Measurements from ENCODE around the gene CACNB1. TPM values are rescaled to one million over a fixed set of nuclear protein-coding genes. Genes with fewer than 3 reads are reported as not detected.

CACNB1 gene
- total and polyA plus RNA-seq, 10 of the 15 experiments (the other 5 are each of a cell fraction or from before 2014, with no cell fraction given), result 0.06 to 15.6 (median 6.3) TPM

DNA sequence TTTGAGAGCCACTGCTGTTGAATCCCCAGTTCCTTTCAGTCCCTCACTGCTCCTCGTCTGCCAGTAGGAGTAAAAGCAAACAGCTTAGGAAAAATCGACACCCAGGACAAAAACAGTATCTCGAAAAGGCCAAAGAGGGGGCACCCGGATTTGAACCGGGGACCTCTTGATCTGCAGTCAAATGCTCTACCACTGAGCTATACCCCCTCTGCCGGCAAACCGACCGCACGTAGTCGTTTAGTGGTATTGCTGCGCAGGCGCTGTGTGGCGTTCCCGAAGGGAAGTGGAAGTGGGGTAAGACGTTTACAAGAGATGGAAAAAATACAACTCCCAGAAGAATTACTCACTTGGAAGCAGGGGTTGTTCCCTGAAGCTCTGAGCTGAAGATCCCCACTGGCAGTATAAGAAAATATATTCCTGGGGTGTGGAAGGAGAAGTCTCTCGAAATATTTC, 43.8 kb downstream of the CACNB1 start (continued):
- TF ChIP-seq, protein P1, sequence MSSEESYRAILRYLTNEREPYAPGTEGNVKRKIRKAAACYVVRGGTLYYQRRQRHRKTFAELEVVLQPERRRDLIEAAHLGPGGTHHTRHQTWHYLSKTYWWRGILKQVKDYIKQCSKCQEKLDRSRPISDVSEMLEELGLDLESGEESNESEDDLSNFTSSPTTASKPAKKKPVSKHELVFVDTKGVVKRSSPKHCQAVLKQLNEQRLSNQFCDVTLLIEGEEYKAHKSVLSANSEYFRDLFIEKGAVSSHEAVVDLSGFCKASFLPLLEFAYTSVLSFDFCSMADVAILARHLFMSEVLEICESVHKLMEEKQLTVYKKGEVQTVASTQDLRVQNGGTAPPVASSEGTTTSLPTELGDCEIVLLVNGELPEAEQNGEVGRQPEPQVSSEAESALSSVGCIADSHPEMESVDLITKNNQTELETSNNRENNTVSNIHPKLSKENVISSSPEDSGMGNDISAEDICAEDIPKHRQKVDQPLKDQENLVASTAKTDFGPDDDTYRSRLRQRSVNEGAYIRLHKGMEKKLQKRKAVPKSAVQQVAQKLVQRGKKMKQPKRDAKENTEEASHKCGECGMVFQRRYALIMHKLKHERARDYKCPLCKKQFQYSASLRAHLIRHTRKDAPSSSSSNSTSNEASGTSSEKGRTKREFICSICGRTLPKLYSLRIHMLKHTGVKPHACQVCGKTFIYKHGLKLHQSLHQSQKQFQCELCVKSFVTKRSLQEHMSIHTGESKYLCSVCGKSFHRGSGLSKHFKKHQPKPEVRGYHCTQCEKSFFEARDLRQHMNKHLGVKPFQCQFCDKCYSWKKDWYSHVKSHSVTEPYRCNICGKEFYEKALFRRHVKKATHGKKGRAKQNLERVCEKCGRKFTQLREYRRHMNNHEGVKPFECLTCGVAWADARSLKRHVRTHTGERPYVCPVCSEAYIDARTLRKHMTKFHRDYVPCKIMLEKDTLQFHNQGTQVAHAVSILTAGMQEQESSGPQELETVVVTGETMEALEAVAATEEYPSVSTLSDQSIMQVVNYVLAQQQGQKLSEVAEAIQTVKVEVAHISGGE (CRISPR knock-in tag; IDR thresholded peaks at IDR 0.05), result no peak
- no peak for TF ChIP-seq SIX5 (IDR thresholded peaks at IDR 0.05; ENCODE audit: low read depth, low read length, severe bottlenecking)
- TF ChIP-seq YBX1 (IDR thresholded peaks at IDR 0.05), result no peak
- peak; percentile 89 for TF ChIP-seq ZSCAN29 (IDR thresholded peaks at IDR 0.05)
- no peak for TF ChIP-seq LARP7 (IDR thresholded peaks at IDR 0.05)
- TF ChIP-seq EED (IDR thresholded peaks at IDR 0.05; ENCODE audit: low read depth), result peak; percentile 48; the same call in 1 of the 2 replicates
- no peak for TF ChIP-seq TAF1 (IDR thresholded peaks at IDR 0.05; ENCODE audit: borderline replicate concordance, low read depth, low read length)
- no peak for TF ChIP-seq SP1 (IDR thresholded peaks at IDR 0.05; ENCODE audit: low read depth, low read length)
- TF ChIP-seq IKZF1 (conservative IDR thresholded peaks at IDR 0.05), result peak; percentile 50; the same call in 1 of the 2 replicates
- TF ChIP-seq, protein P2, sequence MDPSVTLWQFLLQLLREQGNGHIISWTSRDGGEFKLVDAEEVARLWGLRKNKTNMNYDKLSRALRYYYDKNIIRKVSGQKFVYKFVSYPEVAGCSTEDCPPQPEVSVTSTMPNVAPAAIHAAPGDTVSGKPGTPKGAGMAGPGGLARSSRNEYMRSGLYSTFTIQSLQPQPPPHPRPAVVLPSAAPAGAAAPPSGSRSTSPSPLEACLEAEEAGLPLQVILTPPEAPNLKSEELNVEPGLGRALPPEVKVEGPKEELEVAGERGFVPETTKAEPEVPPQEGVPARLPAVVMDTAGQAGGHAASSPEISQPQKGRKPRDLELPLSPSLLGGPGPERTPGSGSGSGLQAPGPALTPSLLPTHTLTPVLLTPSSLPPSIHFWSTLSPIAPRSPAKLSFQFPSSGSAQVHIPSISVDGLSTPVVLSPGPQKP (IDR thresholded peaks at IDR 0.05; ENCODE audit: low read depth, low read length), result no peak
- TF ChIP-seq BMI1 (IDR thresholded peaks at IDR 0.05; ENCODE audit: borderline replicate concordance), result no peak
- TF ChIP-seq, protein P3, sequence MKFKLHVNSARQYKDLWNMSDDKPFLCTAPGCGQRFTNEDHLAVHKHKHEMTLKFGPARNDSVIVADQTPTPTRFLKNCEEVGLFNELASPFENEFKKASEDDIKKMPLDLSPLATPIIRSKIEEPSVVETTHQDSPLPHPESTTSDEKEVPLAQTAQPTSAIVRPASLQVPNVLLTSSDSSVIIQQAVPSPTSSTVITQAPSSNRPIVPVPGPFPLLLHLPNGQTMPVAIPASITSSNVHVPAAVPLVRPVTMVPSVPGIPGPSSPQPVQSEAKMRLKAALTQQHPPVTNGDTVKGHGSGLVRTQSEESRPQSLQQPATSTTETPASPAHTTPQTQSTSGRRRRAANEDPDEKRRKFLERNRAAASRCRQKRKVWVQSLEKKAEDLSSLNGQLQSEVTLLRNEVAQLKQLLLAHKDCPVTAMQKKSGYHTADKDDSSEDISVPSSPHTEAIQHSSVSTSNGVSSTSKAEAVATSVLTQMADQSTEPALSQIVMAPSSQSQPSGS (IDR thresholded peaks at IDR 0.05; ENCODE audit: low read length), result no peak; the same call in 1 of the 2 replicates
- TF ChIP-seq CREB1 (IDR thresholded peaks at IDR 0.05; ENCODE audit: low read depth), result peak; percentile 61; the same call in 1 of the 2 replicates
- TF ChIP-seq, protein P4, sequence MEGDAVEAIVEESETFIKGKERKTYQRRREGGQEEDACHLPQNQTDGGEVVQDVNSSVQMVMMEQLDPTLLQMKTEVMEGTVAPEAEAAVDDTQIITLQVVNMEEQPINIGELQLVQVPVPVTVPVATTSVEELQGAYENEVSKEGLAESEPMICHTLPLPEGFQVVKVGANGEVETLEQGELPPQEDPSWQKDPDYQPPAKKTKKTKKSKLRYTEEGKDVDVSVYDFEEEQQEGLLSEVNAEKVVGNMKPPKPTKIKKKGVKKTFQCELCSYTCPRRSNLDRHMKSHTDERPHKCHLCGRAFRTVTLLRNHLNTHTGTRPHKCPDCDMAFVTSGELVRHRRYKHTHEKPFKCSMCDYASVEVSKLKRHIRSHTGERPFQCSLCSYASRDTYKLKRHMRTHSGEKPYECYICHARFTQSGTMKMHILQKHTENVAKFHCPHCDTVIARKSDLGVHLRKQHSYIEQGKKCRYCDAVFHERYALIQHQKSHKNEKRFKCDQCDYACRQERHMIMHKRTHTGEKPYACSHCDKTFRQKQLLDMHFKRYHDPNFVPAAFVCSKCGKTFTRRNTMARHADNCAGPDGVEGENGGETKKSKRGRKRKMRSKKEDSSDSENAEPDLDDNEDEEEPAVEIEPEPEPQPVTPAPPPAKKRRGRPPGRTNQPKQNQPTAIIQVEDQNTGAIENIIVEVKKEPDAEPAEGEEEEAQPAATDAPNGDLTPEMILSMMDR (IDR thresholded peaks at IDR 0.05 in 2 of 3, conservative IDR thresholded peaks at IDR 0.05 in 1 of 3; ENCODE audit: control insufficient read depth in 2 of 3, extremely low read depth in 1 of 3, insufficient read depth in 1 of 3, low read depth in 3 of 3, low read length in 3 of 3), result no peak
- TF ChIP-seq SRF (IDR thresholded peaks at IDR 0.05; ENCODE audit: low read depth in 2 of 2, low read length in 2 of 2), result no peak
- peak; percentile 74; the same call in 1 of the 2 replicates for TF ChIP-seq TCF7 (IDR thresholded peaks at IDR 0.05; ENCODE audit: borderline replicate concordance)
- TF ChIP-seq, protein P5, sequence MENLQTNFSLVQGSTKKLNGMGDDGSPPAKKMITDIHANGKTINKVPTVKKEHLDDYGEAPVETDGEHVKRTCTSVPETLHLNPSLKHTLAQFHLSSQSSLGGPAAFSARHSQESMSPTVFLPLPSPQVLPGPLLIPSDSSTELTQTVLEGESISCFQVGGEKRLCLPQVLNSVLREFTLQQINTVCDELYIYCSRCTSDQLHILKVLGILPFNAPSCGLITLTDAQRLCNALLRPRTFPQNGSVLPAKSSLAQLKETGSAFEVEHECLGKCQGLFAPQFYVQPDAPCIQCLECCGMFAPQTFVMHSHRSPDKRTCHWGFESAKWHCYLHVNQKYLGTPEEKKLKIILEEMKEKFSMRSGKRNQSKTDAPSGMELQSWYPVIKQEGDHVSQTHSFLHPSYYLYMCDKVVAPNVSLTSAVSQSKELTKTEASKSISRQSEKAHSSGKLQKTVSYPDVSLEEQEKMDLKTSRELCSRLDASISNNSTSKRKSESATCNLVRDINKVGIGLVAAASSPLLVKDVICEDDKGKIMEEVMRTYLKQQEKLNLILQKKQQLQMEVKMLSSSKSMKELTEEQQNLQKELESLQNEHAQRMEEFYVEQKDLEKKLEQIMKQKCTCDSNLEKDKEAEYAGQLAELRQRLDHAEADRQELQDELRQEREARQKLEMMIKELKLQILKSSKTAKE (IDR thresholded peaks at IDR 0.05; ENCODE audit: low read depth, poor library complexity, severe bottlenecking), result peak; percentile 43
- no peak for TF ChIP-seq PAX8 (IDR thresholded peaks at IDR 0.05)
- TF ChIP-seq CEBPB (IDR thresholded peaks at IDR 0.05; ENCODE audit: borderline replicate concordance in 1 of 2, low read depth in 2 of 2, low read length in 2 of 2), result no peak
- no peak for TF ChIP-seq STAT3 (IDR thresholded peaks at IDR 0.05; ENCODE audit: low read depth, low read length)
- TF ChIP-seq HCFC1 (IDR thresholded peaks at IDR 0.05; ENCODE audit: low read length), result peak; percentile 17; the same call in 1 of the 2 replicates
